ENCODE measurements around the gene EXPH5.

Gene EXPH5

GRCh38 chr11:108559904-108560303 is 33.7 kb downstream of the EXPH5 start:
- Histone ChIP-seq H3K27ac (ENCODE audit: extremely low read depth, low read depth, low read length) (no peak overlapping the region), H3K9me3 (ENCODE audit: control insufficient read depth, insufficient read depth, low read depth, low read length) (no peaks in the 10 kb centered on the region), H3K4me3 (ENCODE audit: low read depth, low read length) (no peak overlapping the region), H3K4me1 (ENCODE audit: control insufficient read depth, insufficient read depth, low read length) (peaks cover 8% of the 10 kb centered on the region), H3K36me3 (ENCODE audit: control insufficient read depth in 2 of 2, insufficient read depth in 1 of 2, low read length in 2 of 2) (no peaks in the 10 kb centered on the region)
- ChIA-PET POLR2A (no interaction called here), CTCF (no interaction called here)
- TF ChIP-seq ZBTB17 (tag by site-specific recombination; IDR thresholded peaks at IDR 0.05) (peak; percentile 82), OVOL3 (tag by site-specific recombination; IDR thresholded peaks at IDR 0.05) (no peak), ZFHX2 (tag by site-specific recombination; conservative IDR thresholded peaks at IDR 0.05) (0 out of 2 replicates have a peak, but pooled peaks have one; percentile 24)

- Histone ChIP-seq H3K27ac (ENCODE audit: extremely low read depth, low read depth, low read length) (no peak overlapping the region), H3K9me3 (ENCODE audit: control insufficient read depth, insufficient read depth, low read depth, low read length) (no peaks in the 10 kb centered on the region), H3K4me1 (ENCODE audit: control insufficient read depth, insufficient read depth, low read length) (peaks cover 8% of the 10 kb centered on the region), H3K4me3 (ENCODE audit: low read depth, low read length) (no peak overlapping the region), H3K36me3 (ENCODE audit: control insufficient read depth in 2 of 2, insufficient read depth in 1 of 2, low read length in 2 of 2) (no peaks in the 10 kb centered on the region)
- ChIA-PET CTCF (interaction anchor here (0.6 kb wide), 1 partner anchor 53 kb away, joined by 5 read pairs; no protein-coding TSS in a partner anchor), POLR2A (no interaction called here)
- TF ChIP-seq ZBTB44 (tag by site-specific recombination; IDR thresholded peaks at IDR 0.05) (peak; percentile 70), ZNF114 (tag by site-specific recombination; IDR thresholded peaks at IDR 0.05) (no peak), ZNF24 (tag by site-specific recombination; IDR thresholded peaks at IDR 0.05) (peak; percentile 93), OSR2 (tag by site-specific recombination; IDR thresholded peaks at IDR 0.05) (peak; percentile 56; the same call in 1 of the 2 replicates), SP7 (tag by site-specific recombination; IDR thresholded peaks at IDR 0.05) (peak; percentile 56), PRDM6 (tag by site-specific recombination; IDR thresholded peaks at IDR 0.05) (peak; percentile 57), ZNF501 (tag by site-specific recombination; IDR thresholded peaks at IDR 0.05) (no peak), ZNF629 (tag by site-specific recombination; IDR thresholded peaks at IDR 0.05) (peak; percentile 59; the same call in 1 of the 2 replicates), ZNF146 (tag by site-specific recombination; IDR thresholded peaks at IDR 0.05) (no peak), ZNF560 (tag by site-specific recombination; IDR thresholded peaks at IDR 0.05; ENCODE audit: borderline replicate concordance) (no peak), WT1 (tag by site-specific recombination; IDR thresholded peaks at IDR 0.05) (peak; percentile 73), ZEB2 (tag by site-specific recombination; IDR thresholded peaks at IDR 0.05) (peak; percentile 35; the same call in 1 of the 2 replicates), ZNF624 (tag by site-specific recombination; IDR thresholded peaks at IDR 0.05) (no peak), ZNF140 (tag by site-specific recombination; IDR thresholded peaks at IDR 0.05) (no peak), KLF17 (tag by site-specific recombination; IDR thresholded peaks at IDR 0.05) (no peak), ZNF48 (tag by site-specific recombination; IDR thresholded peaks at IDR 0.05) (no peak), ZNF843 (tag by site-specific recombination; IDR thresholded peaks at IDR 0.05) (no peak; the same call in 1 of the 2 replicates), ZFP41 (tag by site-specific recombination; IDR thresholded peaks at IDR 0.05; ENCODE audit: borderline replicate concordance) (no peak), ZNF280D (tag by site-specific recombination; IDR thresholded peaks at IDR 0.05) (no peak), ZNF544 (tag by site-specific recombination; IDR thresholded peaks at IDR 0.05) (no peak), SCRT1 (tag by site-specific recombination; IDR thresholded peaks at IDR 0.05; ENCODE audit: borderline replicate concordance) (no peak), ZNF112 (tag by site-specific recombination; IDR thresholded peaks at IDR 0.05) (no peak), ZNF202 (tag by site-specific recombination; IDR thresholded peaks at IDR 0.05; ENCODE audit: borderline replicate concordance) (no peak)
These were observed 34.2 kb downstream of the EXPH5 start for GRCh38 chr11:108559340-108559739.
